ENCODE results near the gene PKP2.

PKP2 gene

GRCh38 chr12:32789916-32790315, 106.7 kb downstream of the PKP2 start:
- no peak for TF ChIP-seq CTCF (IDR thresholded peaks at IDR 0.05; ENCODE audit: low read depth, low read length, missing control alignments)
- no peak for DNase-seq (ENCODE audit: low read depth)
- in situ Hi-C loops (cut with HindIII; ENCODE audit: low sequenced_read_pairs) = no loop called here
- no peak overlapping the region for H3K4me3 ChIP-seq (ENCODE audit: low read depth, low read length)

GRCh38 chr12:32789446-32789845, 107.1 kb downstream of the PKP2 start:
- in situ Hi-C loops (cut with HindIII; ENCODE audit: low sequenced_read_pairs) = no loop called here
- H3K4me3 ChIP-seq (ENCODE audit: low read depth, low read length) = no peak overlapping the region
- DNase-seq (ENCODE audit: low read depth) = no peak
- TF ChIP-seq CTCF (IDR thresholded peaks at IDR 0.05; ENCODE audit: low read depth, low read length, missing control alignments) = no peak

- no peak for DNase-seq (ENCODE audit: low read depth)
- TF ChIP-seq CTCF (IDR thresholded peaks at IDR 0.05; ENCODE audit: low read depth, low read length, missing control alignments) = no peak
- in situ Hi-C loops (cut with HindIII; ENCODE audit: low sequenced_read_pairs) = no loop called here
- H3K4me3 ChIP-seq (ENCODE audit: low read depth, low read length) = no peak overlapping the region
Observed at GRCh38 chr12:32788405-32788804, 108.2 kb downstream of the PKP2 start.

GRCh38 chr12:32785557-32785956, 111.0 kb downstream of the PKP2 start:
- in situ Hi-C loops (cut with HindIII; ENCODE audit: low sequenced_read_pairs) = no loop called here
- no peak for DNase-seq (ENCODE audit: low read depth)
- no peak overlapping the region for H3K4me3 ChIP-seq (ENCODE audit: low read depth, low read length)
- TF ChIP-seq CTCF (IDR thresholded peaks at IDR 0.05; ENCODE audit: low read depth, low read length, missing control alignments) = no peak

GRCh38 chr12:32783029-32783428, 113.5 kb downstream of the PKP2 start:
- DNase-seq (ENCODE audit: low read depth) = no peak
- in situ Hi-C loops (cut with HindIII; ENCODE audit: low sequenced_read_pairs) = no loop called here
- H3K4me3 ChIP-seq (ENCODE audit: low read depth, low read length) = no peak overlapping the region
- no peak for TF ChIP-seq CTCF (IDR thresholded peaks at IDR 0.05; ENCODE audit: low read depth, low read length, missing control alignments)

- no peak for TF ChIP-seq CTCF (IDR thresholded peaks at IDR 0.05; ENCODE audit: low read depth, low read length, missing control alignments)
- peak; percentile 38 for DNase-seq (ENCODE audit: low read depth)
- no peak overlapping the region for H3K4me3 ChIP-seq (ENCODE audit: low read depth, low read length)
- in situ Hi-C loops (cut with HindIII; ENCODE audit: low sequenced_read_pairs) = no loop called here
Observed at GRCh38 chr12:32780071-32780470, 116.5 kb downstream of the PKP2 start.

GRCh38 chr12:32777691-32778175, 118.8 kb downstream of the PKP2 start:
- in situ Hi-C loops (cut with HindIII; ENCODE audit: low sequenced_read_pairs) = no loop called here
- DNase-seq (ENCODE audit: low read depth) = no peak

More at GRCh38 chr12:32777691-32778175, 118.8 kb downstream of the PKP2 start:
- no peak overlapping the region for H3K4me3 ChIP-seq (ENCODE audit: low read depth, low read length)
- TF ChIP-seq CTCF (IDR thresholded peaks at IDR 0.05; ENCODE audit: low read depth, low read length, missing control alignments) = no peak

Data from astrocyte of the cerebellum (primary cell).